ENCODE data around the gene GPR150.

- TF ChIP-seq, protein P1, sequence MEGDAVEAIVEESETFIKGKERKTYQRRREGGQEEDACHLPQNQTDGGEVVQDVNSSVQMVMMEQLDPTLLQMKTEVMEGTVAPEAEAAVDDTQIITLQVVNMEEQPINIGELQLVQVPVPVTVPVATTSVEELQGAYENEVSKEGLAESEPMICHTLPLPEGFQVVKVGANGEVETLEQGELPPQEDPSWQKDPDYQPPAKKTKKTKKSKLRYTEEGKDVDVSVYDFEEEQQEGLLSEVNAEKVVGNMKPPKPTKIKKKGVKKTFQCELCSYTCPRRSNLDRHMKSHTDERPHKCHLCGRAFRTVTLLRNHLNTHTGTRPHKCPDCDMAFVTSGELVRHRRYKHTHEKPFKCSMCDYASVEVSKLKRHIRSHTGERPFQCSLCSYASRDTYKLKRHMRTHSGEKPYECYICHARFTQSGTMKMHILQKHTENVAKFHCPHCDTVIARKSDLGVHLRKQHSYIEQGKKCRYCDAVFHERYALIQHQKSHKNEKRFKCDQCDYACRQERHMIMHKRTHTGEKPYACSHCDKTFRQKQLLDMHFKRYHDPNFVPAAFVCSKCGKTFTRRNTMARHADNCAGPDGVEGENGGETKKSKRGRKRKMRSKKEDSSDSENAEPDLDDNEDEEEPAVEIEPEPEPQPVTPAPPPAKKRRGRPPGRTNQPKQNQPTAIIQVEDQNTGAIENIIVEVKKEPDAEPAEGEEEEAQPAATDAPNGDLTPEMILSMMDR (conservative IDR thresholded peaks at IDR 0.05; ENCODE audit: low read depth in 2 of 2): no peak
- TF ChIP-seq POLR2AphosphoS5 (IDR thresholded peaks at IDR 0.05; ENCODE audit: low read depth): no peak
- no peak for TF ChIP-seq CREB1 (CRISPR knock-in tag; IDR thresholded peaks at IDR 0.05; ENCODE audit: low read depth)
- no peak for TF ChIP-seq ZNF114 (CRISPR knock-in tag; IDR thresholded peaks at IDR 0.05)
- no peak for TF ChIP-seq STAT1 (IDR thresholded peaks at IDR 0.05; ENCODE audit: unreplicated experiment)
Observed at GRCh38 chr5:95624368-95624767, 4.5 kb downstream of the GPR150 start.
